Gastroesophageal sphincter (tissue), 3 donors: ENCODE data around the gene TBC1D20.

Experiments
- CTCF ChIP-seq, 4 experiments: fragments of 200-600 bp in 2 of 4; fragments of 450-650 bp in 2 of 4; sonication (generic) in 1 of 4; IDR thresholded peaks; one replicate each; pipeline ENCODE4 v1.5.1; 2017 to 2019; ENCODE audit warnings: antibody characterized with exemption in 4 of 4, mild to moderate bottlenecking in 2 of 4, moderate library complexity in 2 of 4
- EP300 ChIP-seq: sonication (generic); formaldehyde crosslinking; IDR thresholded peaks from one replicate; pipeline ENCODE4 v1.6.1; 2017; ENCODE audit warnings: antibody characterized with exemption, mild to moderate bottlenecking
- POLR2A ChIP-seq, 2 donors: fragments of 450-650 bp; IDR thresholded peaks; one replicate each; pipeline ENCODE4 v1.6.1; 2017; ENCODE audit warnings: antibody characterized with exemption in 2 of 2, mild to moderate bottlenecking in 2 of 2, moderate library complexity in 1 of 2
- POLR2AphosphoS5 ChIP-seq: sonication (generic); formaldehyde crosslinking; IDR thresholded peaks from one replicate; pipeline ENCODE4 v1.6.1; 2017; ENCODE audit warnings: antibody characterized with exemption

- no peak for TF ChIP-seq POLR2AphosphoS5
- no peak for TF ChIP-seq CTCF (IDR thresholded peaks at IDR 0.05)
- TF ChIP-seq EP300 = no peak
- no peak for TF ChIP-seq POLR2A (IDR thresholded peaks at IDR 0.05)
These were observed 34.3 kb downstream of the TBC1D20 start for GRCh38 chr20:427849-428657.
